ENCODE data around the gene SDS. TPM values are rescaled to one million over a fixed set of nuclear protein-coding genes. Genes with fewer than 3 reads are reported as not detected.

Gene SDS
- total RNA-seq, 1 experiment from 2014 or later: not detected

DNA sequence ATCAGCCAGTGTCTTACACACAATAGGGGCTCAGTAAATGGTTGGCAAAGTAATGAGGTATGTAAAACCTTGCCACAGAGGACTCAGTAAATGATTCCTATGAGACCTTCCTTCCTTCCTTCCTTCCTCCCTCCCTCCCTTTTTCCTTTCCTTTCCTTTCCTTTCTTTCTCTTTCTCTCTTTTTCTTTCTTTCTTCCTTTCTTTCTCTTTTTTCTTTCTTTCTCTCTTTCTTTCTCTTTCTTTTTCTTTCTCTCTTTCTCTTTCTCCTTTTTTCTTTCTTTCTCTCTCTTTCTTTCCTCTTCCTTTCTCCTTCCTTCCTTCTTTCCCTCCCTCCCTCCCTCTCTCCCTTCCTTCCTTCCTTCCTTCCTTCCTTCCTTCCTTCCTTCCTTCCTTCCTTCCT, 7.5 kb downstream of the SDS start:
- no peaks in the 10 kb centered on the region for H3K23me2 ChIP-seq (ENCODE audit: insufficient read length, low read depth, low read length, poor library complexity, severe bottlenecking)
- TF ChIP-seq, protein P1, sequence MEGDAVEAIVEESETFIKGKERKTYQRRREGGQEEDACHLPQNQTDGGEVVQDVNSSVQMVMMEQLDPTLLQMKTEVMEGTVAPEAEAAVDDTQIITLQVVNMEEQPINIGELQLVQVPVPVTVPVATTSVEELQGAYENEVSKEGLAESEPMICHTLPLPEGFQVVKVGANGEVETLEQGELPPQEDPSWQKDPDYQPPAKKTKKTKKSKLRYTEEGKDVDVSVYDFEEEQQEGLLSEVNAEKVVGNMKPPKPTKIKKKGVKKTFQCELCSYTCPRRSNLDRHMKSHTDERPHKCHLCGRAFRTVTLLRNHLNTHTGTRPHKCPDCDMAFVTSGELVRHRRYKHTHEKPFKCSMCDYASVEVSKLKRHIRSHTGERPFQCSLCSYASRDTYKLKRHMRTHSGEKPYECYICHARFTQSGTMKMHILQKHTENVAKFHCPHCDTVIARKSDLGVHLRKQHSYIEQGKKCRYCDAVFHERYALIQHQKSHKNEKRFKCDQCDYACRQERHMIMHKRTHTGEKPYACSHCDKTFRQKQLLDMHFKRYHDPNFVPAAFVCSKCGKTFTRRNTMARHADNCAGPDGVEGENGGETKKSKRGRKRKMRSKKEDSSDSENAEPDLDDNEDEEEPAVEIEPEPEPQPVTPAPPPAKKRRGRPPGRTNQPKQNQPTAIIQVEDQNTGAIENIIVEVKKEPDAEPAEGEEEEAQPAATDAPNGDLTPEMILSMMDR (conservative IDR thresholded peaks at IDR 0.05): no peak
- H3K79me1 ChIP-seq (ENCODE audit: insufficient read depth, low read depth, low read length, poor library complexity, severe bottlenecking): no peaks in the 10 kb centered on the region
- no peak for DNase-seq
- H2BK5ac ChIP-seq (ENCODE audit: insufficient read length, low read length): no peak overlapping the region
- H3K4me3 Mint-ChIP-seq: no peak overlapping the region
- H2AK5ac ChIP-seq (ENCODE audit: insufficient read length, low read length): no peak overlapping the region
- H3K36me3 Mint-ChIP-seq (ENCODE audit: insufficient read depth in 1 of 3, low read depth in 3 of 3): no peaks in the 10 kb centered on the region
- H3K9me3 ChIP-seq (ENCODE audit: control insufficient read depth, low read depth, low read length): no peaks in the 10 kb centered on the region
- no peak overlapping the region for H3K27ac ChIP-seq (ENCODE audit: insufficient read length, low read depth, low read length)
- H2AFZ ChIP-seq (ENCODE audit: low read length): no peak overlapping the region
- no peak overlapping the region for H3T11ph ChIP-seq (ENCODE audit: low read length)
- no peak overlapping the region for H4K91ac ChIP-seq (ENCODE audit: insufficient read length, low read depth, low read length)
- H2BK15ac ChIP-seq (ENCODE audit: low read depth, low read length): no peak overlapping the region
- no peaks in the 10 kb centered on the region for H3K9me3 Mint-ChIP-seq
- H3K23ac ChIP-seq (ENCODE audit: insufficient read length, low read depth, low read length): no peak overlapping the region
- H4K8ac ChIP-seq (replicated peaks; ENCODE audit: insufficient read length, low read depth, low read length): no peak overlapping the region
- no peak overlapping the region for H3K4ac ChIP-seq (ENCODE audit: low read depth, low read length)
- no peak overlapping the region for H3K9ac ChIP-seq (ENCODE audit: extremely low read depth, insufficient read length, low read length)
- H4K5ac ChIP-seq (ENCODE audit: insufficient read length, low read depth, low read length): no peak overlapping the region
- H2BK120ac ChIP-seq (ENCODE audit: low read depth, low read length, poor library complexity, severe bottlenecking): no peak overlapping the region
- H3K4me2 ChIP-seq (ENCODE audit: insufficient read depth, insufficient read length, low read length): no peak overlapping the region
- H3K79me2 ChIP-seq (ENCODE audit: insufficient read depth, low read length): no peaks in the 10 kb centered on the region
- H2BK12ac ChIP-seq (ENCODE audit: insufficient read length, low read depth, low read length): no peak overlapping the region
- no peak overlapping the region for H3K18ac ChIP-seq (ENCODE audit: insufficient read length, low read depth, low read length)
- H3K56ac ChIP-seq (ENCODE audit: insufficient read length, low read depth, low read length): no peak overlapping the region
- H4K20me1 ChIP-seq (ENCODE audit: control insufficient read depth, insufficient read depth, insufficient read length): no peaks in the 10 kb centered on the region
- H3K27me3 ChIP-seq (ENCODE audit: insufficient read depth, low read length): no peaks in the 10 kb centered on the region
- H2BK20ac ChIP-seq (ENCODE audit: low read depth, low read length, poor library complexity, severe bottlenecking): no peak overlapping the region
- no peak overlapping the region for H3K27ac Mint-ChIP-seq
- H3K27me3 Mint-ChIP-seq (ENCODE audit: low read depth): peaks cover 9% of the 10 kb centered on the region
- H3K4me1 Mint-ChIP-seq: peaks cover 7 to 13% of the 10 kb centered on the region in 2 experiments
- no peaks in the 10 kb centered on the region for H3K4me1 ChIP-seq (ENCODE audit: insufficient read depth, low read length)
- H3K14ac ChIP-seq (ENCODE audit: insufficient read depth, low read length): no peak overlapping the region
